HG02870 (cell line): ENCODE results near the gene TRIM14.

Source experiments
- ATAC-seq: cut with Tn5 transposase; IDR thresholded peaks from one replicate; pipeline ENCODE4 v1.9.1; 2021; ENCODE audit warnings: mild to moderate bottlenecking, moderate library complexity; ENCODE audit not compliant: unreplicated experiment

The TRIM14 gene, protein sequence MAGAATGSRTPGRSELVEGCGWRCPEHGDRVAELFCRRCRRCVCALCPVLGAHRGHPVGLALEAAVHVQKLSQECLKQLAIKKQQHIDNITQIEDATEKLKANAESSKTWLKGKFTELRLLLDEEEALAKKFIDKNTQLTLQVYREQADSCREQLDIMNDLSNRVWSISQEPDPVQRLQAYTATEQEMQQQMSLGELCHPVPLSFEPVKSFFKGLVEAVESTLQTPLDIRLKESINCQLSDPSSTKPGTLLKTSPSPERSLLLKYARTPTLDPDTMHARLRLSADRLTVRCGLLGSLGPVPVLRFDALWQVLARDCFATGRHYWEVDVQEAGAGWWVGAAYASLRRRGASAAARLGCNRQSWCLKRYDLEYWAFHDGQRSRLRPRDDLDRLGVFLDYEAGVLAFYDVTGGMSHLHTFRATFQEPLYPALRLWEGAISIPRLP

DNA sequence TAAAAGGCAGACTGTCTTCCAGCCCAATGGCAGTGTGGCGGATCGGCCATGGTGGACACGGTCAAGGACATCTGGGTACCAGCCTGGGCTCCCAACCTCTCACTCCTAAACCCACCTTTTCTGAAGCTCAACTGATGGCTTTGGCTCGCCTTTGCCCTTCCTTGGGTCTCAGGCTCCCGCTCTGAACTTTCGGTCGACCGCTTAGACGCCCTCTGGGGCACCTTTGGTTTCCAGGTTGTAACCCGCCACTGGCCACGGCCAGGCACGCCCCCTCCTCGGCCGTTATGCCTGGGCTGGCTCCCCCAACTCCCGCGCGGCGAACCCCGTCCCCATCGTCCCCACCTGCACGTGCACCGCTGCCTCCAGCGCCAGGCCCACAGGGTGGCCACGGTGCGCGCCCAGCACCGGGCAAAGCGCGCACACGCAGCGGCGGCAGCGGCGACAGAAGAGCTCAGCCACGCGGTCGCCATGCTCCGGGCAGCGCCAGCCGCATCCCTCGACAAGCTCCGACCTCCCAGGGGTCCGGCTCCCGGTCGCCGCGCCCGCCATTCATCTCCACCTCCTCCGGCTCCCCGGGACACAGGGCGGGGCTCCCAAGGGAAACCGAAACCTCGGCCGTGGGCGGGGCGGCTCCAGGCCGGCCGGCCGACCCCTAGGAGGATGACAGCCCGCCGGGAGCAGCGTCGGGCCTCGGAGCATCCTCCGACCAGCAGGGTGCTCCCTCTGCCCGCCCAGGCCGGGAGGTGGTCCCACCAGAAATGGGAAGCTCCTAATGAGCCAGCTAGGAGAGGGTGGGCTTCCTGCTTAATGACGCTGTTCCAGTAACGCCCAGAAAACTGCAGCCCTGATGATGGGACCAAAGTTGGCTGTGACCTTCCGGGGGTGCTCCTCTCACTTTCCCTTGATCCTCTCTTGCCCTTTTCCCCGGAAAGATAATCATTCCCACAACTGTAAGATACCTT is at the start of gene TRIM14:
TSS of gene TRIM14 (minus strand) at position 583 of the 962 bp plus-strand sequence. CDS start at position 549, 34 bp downstream.
- peak; percentile 39 for ATAC-seq

DNA sequence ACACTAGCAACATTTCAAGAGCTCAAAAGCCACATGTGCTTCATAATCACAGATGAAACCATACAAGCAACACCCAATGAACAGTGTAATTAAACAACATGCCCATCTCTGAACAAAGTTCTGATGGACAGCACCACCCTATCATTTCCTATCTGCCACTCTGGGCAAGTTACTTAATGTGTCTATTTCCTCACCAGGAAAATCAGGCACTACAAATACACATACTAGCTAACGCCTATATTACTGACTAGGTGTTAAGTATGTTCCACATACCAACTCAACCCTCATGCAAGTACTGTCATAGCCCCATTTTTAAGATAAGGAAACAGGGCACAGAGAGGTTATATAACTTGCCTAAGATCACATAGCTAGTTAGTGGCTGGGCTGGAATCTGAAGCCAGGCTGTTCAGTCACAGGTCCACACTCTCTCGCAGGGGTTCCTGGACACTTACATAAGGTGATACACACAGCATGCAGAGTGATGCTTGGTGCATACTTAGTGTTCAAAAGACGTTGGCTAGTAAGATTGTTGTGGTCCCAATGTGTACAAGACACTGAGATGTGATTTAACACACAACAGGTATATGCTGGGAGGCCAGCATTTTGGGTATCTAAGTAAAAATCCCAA is 49.2 kb upstream of the TRIM14 start:
- ATAC-seq = no peak

GRCh38 chr9:98164912-98165311 is 45.9 kb upstream of the TRIM14 start:
- ATAC-seq = no peak

GRCh38 chr9:98162613-98163012 is 43.6 kb upstream of the TRIM14 start:
- no peak for ATAC-seq

DNA sequence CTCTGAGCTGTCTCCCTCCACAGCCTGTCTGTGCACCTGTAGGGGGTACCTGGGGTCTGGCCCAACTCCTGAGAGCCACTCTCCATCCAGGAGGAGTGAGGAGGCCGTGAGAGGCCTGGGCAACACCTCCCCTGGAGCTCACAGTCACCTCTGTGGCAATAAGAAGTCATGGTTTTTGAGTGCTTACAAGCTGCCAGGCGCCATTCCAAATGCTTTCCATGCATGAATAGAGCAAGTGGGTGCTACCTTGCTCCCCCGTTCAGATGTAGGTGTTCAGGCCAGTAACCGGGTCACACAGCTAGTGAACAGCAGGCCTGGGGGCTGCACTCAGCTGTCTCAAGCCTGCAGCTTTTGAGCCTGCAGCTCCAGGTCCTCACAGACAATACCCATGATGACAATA is 42.8 kb upstream of the TRIM14 start:
- ATAC-seq = no peak

DNA sequence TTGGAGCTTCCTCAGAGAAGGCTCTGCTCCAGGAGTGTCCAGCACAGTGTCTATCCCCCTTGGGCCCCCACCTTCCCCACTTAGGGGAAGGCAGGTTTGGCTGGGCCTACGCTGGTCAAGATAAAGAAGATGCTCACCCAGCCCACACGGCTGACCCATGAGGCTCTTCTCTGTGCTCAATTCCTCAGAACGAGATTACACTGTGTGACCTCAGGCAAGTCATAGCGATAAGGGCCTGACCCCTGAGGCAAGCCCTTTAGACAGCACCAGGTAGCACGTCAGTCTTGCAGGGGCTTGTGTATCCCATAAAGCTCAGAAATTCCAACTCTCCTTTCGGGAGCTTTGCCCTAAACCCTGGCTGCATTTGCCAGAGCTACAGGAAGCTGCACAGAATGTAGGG is 40.8 kb upstream of the TRIM14 start:
- no peak for ATAC-seq

DNA sequence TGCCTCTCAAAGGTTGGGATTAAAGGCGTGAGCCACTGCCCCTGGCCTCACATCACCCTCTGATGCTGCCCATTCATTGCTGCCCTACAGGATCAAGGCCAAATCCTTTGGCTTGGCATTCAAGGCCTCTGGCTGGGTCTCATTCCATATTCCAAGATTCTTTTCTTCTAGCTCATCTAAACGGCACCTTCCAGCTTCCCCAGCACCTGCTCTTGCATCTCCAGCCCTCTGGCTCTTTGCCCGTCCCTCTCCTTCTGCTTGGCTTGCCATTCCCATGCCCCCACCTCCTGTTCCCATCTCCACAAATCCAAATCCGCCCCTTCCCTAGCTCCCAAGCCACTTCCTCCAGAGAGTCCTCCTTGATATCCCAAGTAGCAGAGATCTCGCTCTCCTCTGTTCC is 40.3 kb upstream of the TRIM14 start:
- ATAC-seq = no peak

DNA sequence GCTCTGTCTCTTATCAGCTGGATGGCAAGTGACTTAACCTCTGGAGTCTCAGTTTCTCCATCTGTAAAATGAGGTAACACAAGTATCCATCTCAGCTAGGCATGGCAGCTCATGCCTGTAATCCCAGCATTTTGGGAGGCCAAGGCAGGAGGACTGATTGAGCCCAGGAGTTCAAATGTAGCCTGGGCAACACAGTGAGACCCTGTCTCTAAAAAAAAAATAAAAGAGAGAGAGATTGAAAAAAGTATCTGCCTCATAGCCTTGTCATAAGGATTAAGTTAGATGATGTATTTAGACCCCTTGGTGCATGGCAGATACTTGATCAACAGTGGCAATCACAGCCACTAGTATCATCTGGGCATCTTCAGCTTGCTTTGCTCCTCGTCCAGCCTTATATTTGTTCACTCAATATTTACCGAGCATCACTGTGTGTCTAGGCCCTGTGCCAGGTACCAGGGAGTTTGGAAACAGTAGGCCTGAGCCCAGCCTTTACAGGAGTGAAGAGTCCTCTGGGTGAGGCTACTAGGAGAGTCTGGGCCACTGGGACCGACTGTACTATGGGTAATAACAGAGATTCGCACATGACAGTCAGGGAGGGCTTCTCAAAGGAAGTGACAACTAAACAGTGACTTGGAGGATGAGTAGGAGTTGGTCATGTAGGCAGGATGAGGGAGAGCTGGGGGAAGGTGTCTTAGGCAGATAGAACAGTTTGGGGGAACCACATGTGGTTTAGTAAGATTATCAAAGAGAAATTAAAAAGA is 39.2 kb upstream of the TRIM14 start:
- no peak for ATAC-seq

GRCh38 chr9:98157372-98157771 is 38.4 kb upstream of the TRIM14 start:
- ATAC-seq = no peak

GRCh38 chr9:98154678-98155077 is 35.7 kb upstream of the TRIM14 start:
- no peak for ATAC-seq

- no peak for ATAC-seq
These were observed 33.5 kb upstream of the TRIM14 start for GRCh38 chr9:98152526-98152925.

GRCh38 chr9:98150721-98151120 is 31.7 kb upstream of the TRIM14 start:
- ATAC-seq = no peak

DNA sequence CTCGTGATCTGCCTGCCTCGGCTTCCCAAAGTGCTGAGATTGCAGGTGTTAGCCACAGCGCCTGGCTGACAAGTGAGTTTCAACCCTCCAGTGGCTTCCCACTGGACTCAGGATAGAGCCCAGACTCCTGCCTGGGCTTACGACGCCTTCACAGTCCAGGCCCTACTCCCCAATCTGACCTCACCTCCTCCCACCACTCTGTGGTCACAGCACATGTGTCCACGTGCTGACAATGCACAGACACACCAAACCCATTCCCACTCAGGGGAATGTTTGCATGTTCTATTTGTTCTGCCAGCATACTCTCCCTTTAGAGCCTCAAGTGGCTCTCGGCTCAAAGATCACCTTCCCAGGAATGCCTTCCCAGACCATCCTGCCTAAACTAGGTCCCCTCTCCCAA is 31.1 kb upstream of the TRIM14 start:
- no peak for ATAC-seq

DNA sequence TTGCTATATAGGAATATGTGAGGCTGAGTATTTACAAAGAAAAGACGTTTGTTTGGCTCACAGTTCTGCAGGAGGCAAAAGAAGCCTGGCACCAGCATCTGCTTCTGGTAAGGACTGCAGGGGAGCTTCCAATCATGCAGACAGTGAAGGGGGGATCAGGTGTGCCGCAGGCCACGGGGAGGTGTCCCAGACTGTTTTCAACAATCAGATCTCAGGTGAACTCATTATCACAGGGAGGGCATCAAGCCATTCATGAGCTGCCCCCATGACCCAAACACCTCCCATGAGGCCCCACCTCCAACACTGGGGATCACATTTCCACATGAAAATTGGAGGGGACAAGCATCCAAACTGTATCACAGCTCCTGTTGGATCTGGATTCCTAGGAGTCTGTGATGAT is 30.4 kb upstream of the TRIM14 start:
- no peak for ATAC-seq

- ATAC-seq = no peak
These were observed 29.5 kb upstream of the TRIM14 start for GRCh38 chr9:98148486-98148885.

- ATAC-seq = no peak
These were observed 28.6 kb upstream of the TRIM14 start for GRCh38 chr9:98147582-98147981.

GRCh38 chr9:98146101-98146991 is 27.3 kb upstream of the TRIM14 start:
- ATAC-seq = no peak

GRCh38 chr9:98144631-98145030 is 25.6 kb upstream of the TRIM14 start:
- ATAC-seq = no peak

GRCh38 chr9:98144076-98144475 is 25.1 kb upstream of the TRIM14 start:
- no peak for ATAC-seq
